Ureter (tissue), 1 donor: ENCODE results near the gene GRK3. TPM values are rescaled to one million over a fixed set of nuclear protein-coding genes. Genes with fewer than 3 reads are reported as not detected.
"Not testable (repeated sequence)": the region's sequence is repeated elsewhere in the genome, so short reads cannot be mapped to it uniquely, and the experiment has no call there.

ENCODE experiments used
- DNase-seq: peaks from one replicate; pipeline ENCODE4 v3.0.0-alpha.2; 2020; ENCODE audit warnings: low spot score
- total RNA-seq: library from RNA; stranded (reverse); gene quantifications from one replicate; pipeline ENCODE4 v1.2.4, GENCODE V29; 2023
- donor health status: DM: yes; HTN: yes; CAD: no.

GRK3 gene
- total RNA-seq, 1 donor from 2014 or later, result 21.6 TPM

- no peak for DNase-seq
These were observed 13.1 kb upstream of the GRK3 start for GRCh38 chr22:25551396-25551795.

DNA sequence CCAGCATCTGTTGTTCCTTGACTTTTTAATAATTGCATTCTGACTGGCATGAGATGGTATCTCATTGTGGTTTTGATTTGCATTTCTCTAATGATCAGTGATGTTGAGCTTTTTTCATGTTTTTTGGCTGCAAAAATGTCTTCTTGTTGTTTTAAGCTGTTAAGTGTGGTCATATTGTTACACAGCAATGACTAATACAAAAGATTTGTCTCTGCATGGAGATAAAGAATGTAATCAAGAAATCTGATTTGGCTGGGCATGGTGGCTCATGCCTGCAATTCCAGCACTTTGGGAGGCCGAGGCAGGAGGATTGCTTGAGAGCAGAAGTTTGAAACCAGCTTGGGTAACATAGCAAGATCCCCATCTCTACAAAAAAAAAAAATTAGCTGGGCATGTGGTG, 12.1 kb upstream of the GRK3 start:
- not testable (repeated sequence) for DNase-seq

GRCh38 chr22:25553131-25553530, 11.3 kb upstream of the GRK3 start:
- no peak for DNase-seq

GRCh38 chr22:25554238-25554671, 10.2 kb upstream of the GRK3 start:
- DNase-seq, result no peak

DNA sequence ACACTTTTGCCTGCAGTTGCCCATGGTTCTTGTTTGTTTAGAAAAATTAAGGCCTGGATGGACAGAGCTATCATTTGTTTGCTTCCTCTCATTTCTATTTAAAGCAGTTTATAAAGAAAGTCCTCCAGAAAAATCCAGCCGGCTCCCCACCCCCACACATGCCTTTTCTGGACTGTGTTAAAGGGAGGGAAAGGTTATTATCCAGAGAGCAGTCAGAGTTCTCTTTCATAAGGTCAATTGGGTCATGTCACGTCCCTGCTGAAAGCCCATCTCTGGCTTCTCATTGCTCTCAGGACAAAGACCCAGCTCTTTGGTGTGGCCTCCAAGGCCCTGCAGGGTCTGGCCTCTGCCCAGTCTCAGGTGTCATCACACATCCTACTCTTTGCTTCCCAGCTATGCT, 9.8 kb upstream of the GRK3 start:
- DNase-seq, result no peak

GRCh38 chr22:25555586-25555985, 8.9 kb upstream of the GRK3 start:
- no peak for DNase-seq

- DNase-seq, result no peak
These were observed 7.3 kb upstream of the GRK3 start for GRCh38 chr22:25557218-25557617.

GRCh38 chr22:25558341-25558740, 6.1 kb upstream of the GRK3 start:
- DNase-seq, result no peak

DNA sequence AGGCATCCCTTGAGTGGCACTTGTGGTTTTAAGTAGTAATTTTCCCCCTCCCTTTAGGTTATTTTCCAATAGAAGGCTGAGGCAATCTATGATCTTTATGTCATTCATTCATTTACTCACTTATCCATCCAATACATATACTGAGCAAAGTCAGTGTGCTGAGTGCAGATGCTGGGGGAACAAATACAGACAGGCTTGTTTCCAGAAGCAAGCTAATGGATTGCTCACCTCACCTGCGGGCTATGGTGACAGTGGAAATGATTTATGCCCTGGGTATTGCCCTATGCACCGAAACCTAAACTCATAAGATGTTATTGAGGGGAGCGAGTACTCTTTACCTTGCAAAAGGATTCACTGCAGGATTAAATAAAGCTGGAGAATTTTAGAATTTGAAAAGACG, 4.6 kb upstream of the GRK3 start:
- DNase-seq, result not testable (repeated sequence)

- DNase-seq, result not testable (repeated sequence)
These were observed 3.3 kb upstream of the GRK3 start for GRCh38 chr22:25561182-25561581.

GRCh38 chr22:25561927-25562326, 2.5 kb upstream of the GRK3 start:
- not testable (repeated sequence) for DNase-seq

- DNase-seq, result not testable (repeated sequence)
These were observed 1.3 kb upstream of the GRK3 start for GRCh38 chr22:25562966-25563760.

DNA sequence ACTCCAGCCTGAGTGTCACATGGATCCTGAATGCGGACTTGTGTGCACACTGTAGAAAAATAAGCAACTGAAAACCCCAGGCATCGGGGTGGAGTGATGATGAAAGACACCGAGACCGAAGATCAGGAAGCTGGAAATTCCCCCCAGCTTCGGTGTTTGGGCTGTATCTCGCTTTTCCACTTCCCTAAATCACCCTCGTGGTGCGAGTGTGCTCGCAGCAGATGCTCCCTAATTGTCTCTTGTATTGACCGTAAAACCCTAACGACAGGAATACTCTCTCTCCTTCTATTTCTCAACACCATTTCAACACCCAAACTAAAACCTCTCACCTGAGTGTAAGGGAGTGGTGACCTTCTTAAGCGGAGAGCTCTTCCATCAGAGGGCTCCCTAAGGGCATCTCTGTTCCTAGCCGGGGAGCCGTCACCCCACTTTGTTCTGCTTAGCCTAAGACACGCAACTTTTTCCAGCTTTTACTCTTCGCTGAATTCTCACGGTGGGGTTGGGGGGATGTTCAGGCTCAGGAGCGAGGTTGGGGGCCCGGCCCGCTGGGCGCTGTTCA, 635 bp upstream of the GRK3 start:
- no peak for DNase-seq

DNA sequence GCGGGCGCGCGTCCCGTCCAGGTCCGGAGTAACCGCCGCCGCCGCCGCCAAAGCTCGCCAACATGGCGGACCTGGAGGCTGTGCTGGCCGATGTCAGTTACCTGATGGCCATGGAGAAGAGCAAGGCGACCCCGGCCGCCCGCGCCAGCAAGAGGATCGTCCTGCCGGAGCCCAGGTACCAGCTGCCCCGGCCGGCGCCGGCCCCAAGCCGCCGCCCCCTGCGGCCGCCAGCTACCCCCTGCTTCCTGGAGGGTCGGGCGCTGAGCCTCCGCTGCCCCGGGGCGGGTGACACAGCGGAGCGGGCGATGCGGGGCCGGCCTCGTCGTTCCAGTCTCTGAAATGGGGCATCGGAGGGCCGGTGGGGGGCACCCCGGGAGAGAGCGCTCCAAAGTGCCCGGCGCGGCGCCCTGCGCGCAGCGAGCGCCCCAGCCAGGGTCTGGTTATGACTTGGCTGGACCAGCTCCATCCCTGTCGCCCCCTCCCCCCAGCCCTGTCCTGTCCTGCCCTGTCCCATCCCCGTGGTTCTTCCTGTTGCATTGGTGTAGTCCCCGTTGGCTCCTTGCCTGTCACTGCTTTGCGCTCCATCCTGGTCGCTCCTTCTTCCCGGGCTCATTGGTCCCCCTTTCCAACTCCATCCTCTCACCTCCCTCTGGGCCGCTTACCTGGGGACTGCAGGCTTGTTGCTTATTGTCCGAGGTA, 653 bp downstream of the GRK3 start:
- no peak for DNase-seq

GRCh38 chr22:25566186-25566897, 1.9 kb downstream of the GRK3 start:
- DNase-seq, result no peak

GRCh38 chr22:25566898-25567235, 2.4 kb downstream of the GRK3 start:
- DNase-seq, result no peak

DNA sequence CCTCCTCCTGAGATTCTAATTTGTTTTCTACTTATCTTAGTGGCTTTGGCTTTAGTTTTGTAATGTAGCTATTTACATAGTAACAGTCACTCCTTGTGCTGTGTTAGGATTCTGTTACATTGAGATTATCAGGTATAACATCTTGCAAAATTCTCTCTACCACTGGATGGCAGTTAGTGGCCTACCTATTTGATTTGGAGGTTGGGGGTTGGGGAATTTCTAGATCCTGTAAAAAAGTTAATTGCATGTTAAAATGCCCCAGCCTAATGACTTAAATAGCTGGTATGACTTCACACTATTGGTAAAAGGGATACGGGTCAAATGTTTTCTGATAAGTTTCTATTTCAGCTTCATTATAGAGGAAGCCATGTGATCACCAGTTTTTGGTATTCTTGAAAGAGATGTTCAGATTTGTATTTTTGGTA, 2.8 kb downstream of the GRK3 start:
- DNase-seq, result no peak

GRCh38 chr22:25568066-25568465, 3.6 kb downstream of the GRK3 start:
- not testable (repeated sequence) for DNase-seq

GRCh38 chr22:25569361-25569760, 4.9 kb downstream of the GRK3 start:
- no peak for DNase-seq

DNA sequence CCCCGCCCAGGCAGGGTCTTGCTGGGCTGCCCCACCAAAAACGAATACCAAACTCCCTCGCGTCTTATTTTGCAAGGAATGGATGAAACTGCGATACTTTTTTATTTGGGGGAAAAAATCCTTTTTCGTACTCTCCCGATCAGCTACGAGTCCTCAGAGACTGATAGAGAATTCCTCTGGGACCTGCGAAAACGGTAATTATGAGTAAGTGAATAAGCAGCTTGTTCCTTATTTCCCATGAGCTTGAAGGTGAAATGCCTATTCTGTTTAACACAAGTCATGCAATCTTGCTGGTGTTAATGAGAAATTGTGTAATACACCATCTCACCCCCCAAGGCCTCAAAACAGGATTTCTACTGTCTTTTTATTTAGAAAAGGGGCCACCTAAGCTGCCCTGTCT, 5.5 kb downstream of the GRK3 start:
- DNase-seq, result no peak

DNA sequence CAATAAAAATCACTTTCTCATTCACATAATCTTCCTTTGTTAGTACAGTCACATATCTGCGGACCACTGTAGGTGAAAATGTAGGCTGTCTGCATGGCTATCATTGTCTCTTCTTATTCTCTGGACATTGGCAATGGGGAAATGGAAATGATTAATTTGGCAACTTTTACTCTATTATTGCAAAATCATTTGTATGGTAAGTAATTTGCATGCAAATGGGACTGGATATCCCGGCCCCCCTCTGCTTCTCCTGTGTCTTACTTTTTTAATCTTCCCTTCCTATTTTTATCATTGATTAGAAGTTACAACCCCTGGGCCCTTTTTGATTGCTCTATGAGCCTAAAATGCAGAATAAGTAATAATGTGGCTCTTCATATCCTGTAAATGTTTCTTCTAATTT, 6.0 kb downstream of the GRK3 start:
- no peak for DNase-seq

- DNase-seq, result not testable (repeated sequence)
These were observed 7.7 kb downstream of the GRK3 start for GRCh38 chr22:25571969-25572707.
